AG09319 (cell line): ENCODE results near the gene VSTM1.
"Not testable (repeated sequence)": the region's sequence is repeated elsewhere in the genome, so short reads cannot be mapped to it uniquely, and the experiment has no call there.

Source experiments
- DNase-seq: peaks from one replicate; pipeline ENCODE4 v3.0.0-alpha.2; 2010; ENCODE audit warnings: low read depth; ENCODE audit errors: extremely low read depth
- CTCF ChIP-seq: IDR thresholded peaks from 2 replicates; pipeline ENCODE4 v1.5.1; 2011; ENCODE audit warnings: low read depth, mild to moderate bottlenecking, inconsistent platforms, low read length, moderate library complexity

Gene VSTM1

GRCh38 chr19:54102421-54103169 lies 38.9 kb upstream of the VSTM1 start, which contains the start of gene NDUFA3:
Gene NDUFA3 (plus strand): TSS chr19:54102855. CDS start chr19:54102879, 24 bp downstream.
- no peak for TF ChIP-seq CTCF
- DNase-seq: peak; percentile 96

GRCh38 chr19:54100561-54100960 lies 36.9 kb upstream of the VSTM1 start, which contains the start of gene OSCAR:
Gene OSCAR (minus strand): TSS chr19:54100803. CDS start chr19:54100792, 11 bp downstream.
- TF ChIP-seq CTCF: no peak
- DNase-seq: no peak

GRCh38 chr19:54099903-54100255 lies 36.2 kb upstream of the VSTM1 start:
- not testable (repeated sequence) for DNase-seq

- no peak for DNase-seq
- no peak for TF ChIP-seq CTCF
Measured at GRCh38 chr19:54099190-54099902, 35.6 kb upstream of the VSTM1 start.

GRCh38 chr19:54096617-54097106 lies 33.0 kb upstream of the VSTM1 start:
- peak; percentile 54 for TF ChIP-seq CTCF
- peak; percentile 25 for DNase-seq

- DNase-seq: not testable (repeated sequence)
Measured at GRCh38 chr19:54095859-54096616, 32.3 kb upstream of the VSTM1 start.

- no peak for DNase-seq
- TF ChIP-seq CTCF: no peak
Measured at GRCh38 chr19:54095136-54095858, 31.6 kb upstream of the VSTM1 start.
